Measurements from ENCODE around the gene SPTBN4. TPM values are rescaled to one million over a fixed set of nuclear protein-coding genes. Genes with fewer than 3 reads are reported as not detected.

SPTBN4 gene
- total RNA-seq, 1 experiment from 2014 or later: 1.9 TPM

GRCh38 chr19:40422748-40423566 is 43.8 kb upstream of the SPTBN4 start:
- Histone ChIP-seq H3K27me3 (ENCODE audit: low read length) (no peaks in the 10 kb centered on the region), H2AFZ (ENCODE audit: low read length) (no peak overlapping the region), H3K4me2 (ENCODE audit: low read length) (no peak overlapping the region), H4K20me1 (ENCODE audit: low read length) (no peaks in the 10 kb centered on the region), H3F3A (ENCODE audit: low read length, unreplicated experiment) (no peaks in the 10 kb centered on the region), H3K27ac (ENCODE audit: low read length) (no peak overlapping the region), H3K4me1 (ENCODE audit: insufficient read depth, low read length) (peaks cover 12% of the 10 kb centered on the region), H3K4me3 (ENCODE audit: low read length) (no peak overlapping the region), H3K36me3 (ENCODE audit: low read depth, low read length) (peaks cover 8% of the 10 kb centered on the region; the same call in 1 of the 2 replicates), H3K79me2 (ENCODE audit: low read length) (peaks cover 33% of the 10 kb centered on the region), H3K9me2 (replicated peaks; ENCODE audit: low read length) (no peaks in the 10 kb centered on the region), H3K9me3 (ENCODE audit: low read length) (no peaks in the 10 kb centered on the region), H3K9ac (ENCODE audit: low read length) (no peak overlapping the region)
- no peak for TF ChIP-seq CTCF (conservative IDR thresholded peaks at IDR 0.05; ENCODE audit: low read depth, low read length)
- no peak for TF ChIP-seq EZH2 (IDR thresholded peaks at IDR 0.05; ENCODE audit: low read length, unreplicated experiment)
- TF ChIP-seq EZH2phosphoT487 (IDR thresholded peaks at IDR 0.05; ENCODE audit: borderline replicate concordance, low read length): no peak
- CTCF ChIA-PET: no interaction called here
- ATAC-seq (no peak), DNase-seq (no peak)
- no TSS peak for BruUV-seq (replicated peaks)
- intact Hi-C loops (cut with micrococcal nuclease): loop anchor here (5.0 kb wide), 1 partner anchor 76 kb away; the partner anchor contains the start of genes C19orf47 and PLD3
- POLR2A ChIA-PET (ENCODE audit: unreplicated experiment): no interaction called here

- no peak overlapping the region for H3K27ac ChIP-seq (ENCODE audit: low read length)
- no peaks in the 10 kb centered on the region for H3K9me3 ChIP-seq (ENCODE audit: low read length)
- H4K20me1 ChIP-seq (ENCODE audit: low read length): no peaks in the 10 kb centered on the region
- BruUV-seq (replicated peaks): no TSS peak
- DNase-seq: no peak
- H3K9me2 ChIP-seq (replicated peaks; ENCODE audit: low read length): no peaks in the 10 kb centered on the region
- H3K4me2 ChIP-seq (ENCODE audit: low read length): peak overlapping the region; percentile 94
- H3F3A ChIP-seq (ENCODE audit: low read length, unreplicated experiment): no peaks in the 10 kb centered on the region
- CTCF ChIA-PET: no interaction called here
- H3K4me1 ChIP-seq (ENCODE audit: insufficient read depth, low read length): peaks cover 12% of the 10 kb centered on the region
- no peak overlapping the region; the same call in 1 of the 2 replicates for H3K9ac ChIP-seq (ENCODE audit: low read length)
- no peak for ATAC-seq
- peak overlapping the region; percentile 97; the same call in 1 of the 2 replicates for H3K4me3 ChIP-seq (ENCODE audit: low read length)
- H2AFZ ChIP-seq (ENCODE audit: low read length): no peak overlapping the region
- TF ChIP-seq CTCF (conservative IDR thresholded peaks at IDR 0.05; ENCODE audit: low read depth, low read length): no peak
- TF ChIP-seq EZH2 (IDR thresholded peaks at IDR 0.05; ENCODE audit: low read length, unreplicated experiment): no peak
- no peak for TF ChIP-seq EZH2phosphoT487 (IDR thresholded peaks at IDR 0.05; ENCODE audit: borderline replicate concordance, low read length)
- intact Hi-C loops (cut with micrococcal nuclease): loop anchor here (5.0 kb wide), 1 partner anchor 77 kb away; the partner anchor contains the start of genes C19orf47 and PLD3
- peaks cover 8% of the 10 kb centered on the region; the same call in 1 of the 2 replicates for H3K36me3 ChIP-seq (ENCODE audit: low read depth, low read length)
- POLR2A ChIA-PET (ENCODE audit: unreplicated experiment): no interaction called here
- peaks cover 33% of the 10 kb centered on the region for H3K79me2 ChIP-seq (ENCODE audit: low read length)
- no peaks in the 10 kb centered on the region for H3K27me3 ChIP-seq (ENCODE audit: low read length)
Measured at GRCh38 chr19:40423938-40424337, 42.9 kb upstream of the SPTBN4 start.
